ENCODE data around the gene MYO3B.
"Not testable (repeated sequence)": the region's sequence is repeated elsewhere in the genome, so short reads cannot be mapped to it uniquely, and the experiment has no call there.

The MYO3B gene

DNA sequence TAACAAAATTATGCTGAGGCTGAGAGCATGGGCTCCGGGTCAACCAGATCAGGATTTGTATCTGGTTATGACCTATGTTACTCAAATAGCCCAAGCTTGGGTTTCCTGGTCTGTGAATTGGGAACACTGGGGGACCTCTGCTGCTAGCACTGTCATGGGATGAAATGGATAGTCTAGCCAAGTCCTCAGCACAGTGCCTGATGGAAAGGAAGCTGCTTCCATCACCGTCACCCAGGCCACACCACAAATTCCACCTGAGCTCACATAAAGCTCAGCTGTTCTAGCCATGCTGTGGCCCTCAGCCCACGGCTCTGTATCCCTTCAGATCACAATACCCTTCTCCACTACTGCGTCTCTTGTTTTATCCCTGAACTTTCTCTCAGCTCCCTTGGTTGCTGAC is 357.6 kb downstream of the MYO3B start:
- no peak for DNase-seq
- H3K4me3 ChIP-seq (ENCODE audit: low read depth, low read length): no peak overlapping the region
- no peaks in the 10 kb centered on the region for H3K4me1 ChIP-seq
- H3K27me3 ChIP-seq: no peaks in the 10 kb centered on the region
- no peaks in the 10 kb centered on the region for H3K9me3 ChIP-seq
- TF ChIP-seq, protein P1, sequence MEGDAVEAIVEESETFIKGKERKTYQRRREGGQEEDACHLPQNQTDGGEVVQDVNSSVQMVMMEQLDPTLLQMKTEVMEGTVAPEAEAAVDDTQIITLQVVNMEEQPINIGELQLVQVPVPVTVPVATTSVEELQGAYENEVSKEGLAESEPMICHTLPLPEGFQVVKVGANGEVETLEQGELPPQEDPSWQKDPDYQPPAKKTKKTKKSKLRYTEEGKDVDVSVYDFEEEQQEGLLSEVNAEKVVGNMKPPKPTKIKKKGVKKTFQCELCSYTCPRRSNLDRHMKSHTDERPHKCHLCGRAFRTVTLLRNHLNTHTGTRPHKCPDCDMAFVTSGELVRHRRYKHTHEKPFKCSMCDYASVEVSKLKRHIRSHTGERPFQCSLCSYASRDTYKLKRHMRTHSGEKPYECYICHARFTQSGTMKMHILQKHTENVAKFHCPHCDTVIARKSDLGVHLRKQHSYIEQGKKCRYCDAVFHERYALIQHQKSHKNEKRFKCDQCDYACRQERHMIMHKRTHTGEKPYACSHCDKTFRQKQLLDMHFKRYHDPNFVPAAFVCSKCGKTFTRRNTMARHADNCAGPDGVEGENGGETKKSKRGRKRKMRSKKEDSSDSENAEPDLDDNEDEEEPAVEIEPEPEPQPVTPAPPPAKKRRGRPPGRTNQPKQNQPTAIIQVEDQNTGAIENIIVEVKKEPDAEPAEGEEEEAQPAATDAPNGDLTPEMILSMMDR (IDR thresholded peaks at IDR 0.05; ENCODE audit: low read depth, low read length): no peak
- H3K36me3 ChIP-seq: no peaks in the 10 kb centered on the region

DNA sequence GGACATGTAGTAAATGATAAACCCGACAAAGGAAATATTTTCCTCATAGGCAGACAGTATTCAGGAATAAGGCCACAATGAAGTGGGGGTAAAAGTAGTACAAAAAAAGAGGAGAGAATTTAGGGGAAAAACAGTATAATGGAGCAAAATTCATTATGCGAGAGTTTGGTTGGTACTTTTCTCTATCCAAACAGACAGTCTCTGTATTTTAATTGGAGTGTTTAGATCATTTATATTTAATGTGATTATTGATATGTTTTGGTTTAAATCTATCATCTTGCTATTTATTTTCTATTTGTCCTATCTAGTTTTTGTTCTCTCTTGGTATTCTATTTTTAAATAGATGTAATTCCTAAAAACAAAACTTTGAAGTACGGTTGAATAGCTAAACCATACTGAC is 366.9 kb downstream of the MYO3B start:
- Histone ChIP-seq H3K9me3 (no peaks in the 10 kb centered on the region), H3K36me3 (no peaks in the 10 kb centered on the region), H3K27me3 (no peaks in the 10 kb centered on the region), H3K4me3 (ENCODE audit: low read depth, low read length) (no peak overlapping the region), H3K4me1 (no peaks in the 10 kb centered on the region)
- no peak for DNase-seq
- TF ChIP-seq, protein P1 (IDR thresholded peaks at IDR 0.05; ENCODE audit: low read depth, low read length): no peak

DNA sequence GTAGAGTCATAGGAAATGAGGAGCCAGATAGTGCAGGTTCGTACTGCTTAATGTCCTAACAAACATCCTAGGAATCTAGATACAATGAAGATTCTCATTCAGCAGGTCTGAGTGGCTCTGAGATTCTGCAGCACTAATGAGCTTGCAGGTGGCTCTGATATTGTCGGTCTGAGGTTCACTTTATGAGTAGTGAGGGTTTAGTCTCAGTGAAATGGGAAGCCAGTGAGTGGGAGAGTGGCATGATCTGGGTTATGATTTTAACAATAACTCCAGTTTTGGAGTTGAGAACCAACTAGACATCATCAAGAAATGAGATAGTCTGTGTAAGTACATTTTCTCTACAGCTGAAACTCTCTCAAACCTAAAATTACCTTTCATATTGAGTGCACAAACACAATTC is 370.4 kb downstream of the MYO3B start:
- H3K4me1 ChIP-seq: no peaks in the 10 kb centered on the region
- no peaks in the 10 kb centered on the region for H3K9me3 ChIP-seq
- TF ChIP-seq, protein P1 (IDR thresholded peaks at IDR 0.05; ENCODE audit: low read depth, low read length): no peak
- no peak for DNase-seq
- no peak overlapping the region for H3K4me3 ChIP-seq (ENCODE audit: low read depth, low read length)
- no peaks in the 10 kb centered on the region for H3K27me3 ChIP-seq
- no peaks in the 10 kb centered on the region for H3K36me3 ChIP-seq

DNA sequence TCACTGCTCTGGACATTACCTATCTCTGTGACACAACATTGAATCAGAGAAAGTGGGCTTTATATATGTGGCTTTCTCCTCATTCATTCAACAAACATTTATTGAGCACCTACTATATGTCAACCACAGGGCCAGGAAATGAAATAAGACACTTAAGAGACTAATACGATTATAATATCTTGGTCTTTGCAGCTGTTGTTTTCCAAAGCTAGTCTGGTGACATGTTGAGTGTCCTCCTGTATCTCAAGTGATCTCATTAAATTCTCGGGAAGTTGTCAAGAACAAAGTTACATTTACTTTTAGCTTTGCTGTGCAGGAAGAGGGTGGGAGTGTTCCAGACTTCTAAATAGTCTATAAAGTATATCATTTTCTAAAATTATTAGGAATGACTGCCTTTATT is 372.6 kb downstream of the MYO3B start:
- TF ChIP-seq, protein P1 (IDR thresholded peaks at IDR 0.05; ENCODE audit: low read depth, low read length): no peak
- H3K4me3 ChIP-seq (ENCODE audit: low read depth, low read length): no peak overlapping the region
- no peaks in the 10 kb centered on the region for H3K9me3 ChIP-seq
- no peak for DNase-seq
- no peaks in the 10 kb centered on the region for H3K27me3 ChIP-seq
- H3K36me3 ChIP-seq: no peaks in the 10 kb centered on the region
- no peaks in the 10 kb centered on the region for H3K4me1 ChIP-seq

DNA sequence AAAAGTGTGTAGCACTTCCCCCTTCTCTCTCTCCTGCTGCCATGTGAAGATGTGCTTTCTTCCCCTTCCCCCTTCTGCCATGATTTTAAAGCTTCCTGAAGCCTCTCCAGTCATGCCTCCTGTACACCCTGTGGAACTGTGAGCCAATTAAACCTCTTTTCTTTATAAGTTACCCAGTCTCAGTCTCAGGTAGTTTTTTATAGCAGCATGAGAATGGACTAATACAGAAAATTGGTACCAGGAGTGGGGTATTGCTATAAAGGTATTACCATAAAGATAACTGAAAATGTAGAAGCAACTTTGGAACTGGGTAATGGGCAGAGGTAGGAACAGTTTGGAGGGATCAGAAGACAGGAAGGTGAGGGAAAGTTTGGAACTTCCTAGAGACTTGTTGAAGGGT is 374.0 kb downstream of the MYO3B start:
- H3K36me3 ChIP-seq; H3K27me3 ChIP-seq; H3K4me3 ChIP-seq (ENCODE audit: low read depth, low read length); DNase-seq; H3K9me3 ChIP-seq; H3K4me1 ChIP-seq: not testable (repeated sequence)

DNA sequence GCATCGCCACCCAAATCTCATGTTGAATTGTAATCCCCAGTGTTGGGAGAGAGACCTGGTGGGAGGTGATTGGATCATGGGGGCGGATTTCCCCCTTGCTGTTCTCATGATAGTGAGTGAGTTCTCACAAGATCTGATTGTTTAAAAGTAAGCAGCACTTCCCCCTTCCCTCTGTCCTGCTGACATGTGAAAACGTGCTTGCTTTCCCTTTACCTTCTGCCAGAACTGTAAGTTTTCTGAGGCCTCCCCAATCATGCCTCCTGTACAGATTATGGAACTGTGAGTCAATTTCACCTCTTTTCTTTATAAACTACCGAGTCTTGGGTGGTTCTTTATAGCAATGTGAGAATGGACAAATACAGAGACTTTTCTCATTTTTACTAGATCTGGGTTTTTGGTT is 375.8 kb downstream of the MYO3B start:
- Histone ChIP-seq H3K4me3 (ENCODE audit: low read depth, low read length) (no peak overlapping the region), H3K9me3 (no peaks in the 10 kb centered on the region), H3K27me3 (no peaks in the 10 kb centered on the region), H3K4me1 (no peaks in the 10 kb centered on the region), H3K36me3 (no peaks in the 10 kb centered on the region)
- no peak for DNase-seq
- TF ChIP-seq, protein P1 (IDR thresholded peaks at IDR 0.05; ENCODE audit: low read depth, low read length): no peak
